OCI-M1 (cell line): ENCODE measurements around the gene ART1.
A peak's percentile ranks its signal among the peaks of the same experiment; 100 is the strongest.
"Not testable (repeated sequence)": the region's sequence is repeated elsewhere in the genome, so short reads cannot be mapped to it uniquely, and the experiment has no call there.

Experiments used
- DNase-seq: peaks from one replicate; lab custom pipeline; 2025; lab: John Stamatoyannopoulos, UW

The ART1 gene

GRCh38 chr11:3644817-3645235 is at the start of gene ART1:
Gene ART1 (plus strand): TSS chr11:3645128. CDS start chr11:3659214, 14,086 bp downstream.
- DNase-seq = peak; percentile 48

GRCh38 chr11:3597743-3598142 is 47.2 kb upstream of the ART1 start:
- DNase-seq = not testable (repeated sequence)

- not testable (repeated sequence) for DNase-seq
Measured at GRCh38 chr11:3600201-3600600, 44.7 kb upstream of the ART1 start.

GRCh38 chr11:3604167-3604566 is 40.8 kb upstream of the ART1 start:
- DNase-seq = peak; percentile 33

GRCh38 chr11:3605283-3605662 is 39.7 kb upstream of the ART1 start:
- no peak for DNase-seq

- DNase-seq = no peak
Measured at GRCh38 chr11:3605771-3606203, 39.1 kb upstream of the ART1 start.

- peak; percentile 81 for DNase-seq
Measured at GRCh38 chr11:3609416-3610265, 35.3 kb upstream of the ART1 start.

GRCh38 chr11:3610846-3611245 is 34.1 kb upstream of the ART1 start:
- no peak for DNase-seq

- DNase-seq = no peak
Measured at GRCh38 chr11:3611976-3612678, 32.8 kb upstream of the ART1 start.

- DNase-seq = peak; percentile 73
Measured at GRCh38 chr11:3613998-3614741, 30.8 kb upstream of the ART1 start.

GRCh38 chr11:3614742-3615171 is 30.2 kb upstream of the ART1 start:
- peak; percentile 79 for DNase-seq

- no peak for DNase-seq
Measured at GRCh38 chr11:3615998-3616397, 28.9 kb upstream of the ART1 start.

- no peak for DNase-seq
Measured at GRCh38 chr11:3616721-3617460, 28.0 kb upstream of the ART1 start.

- no peak for DNase-seq
Measured at GRCh38 chr11:3617990-3618389, 26.9 kb upstream of the ART1 start.

GRCh38 chr11:3622521-3622920 is 22.4 kb upstream of the ART1 start:
- DNase-seq = no peak

- DNase-seq = no peak
Measured at GRCh38 chr11:3623121-3623520, 21.8 kb upstream of the ART1 start.

GRCh38 chr11:3623767-3624458 is 21.0 kb upstream of the ART1 start:
- DNase-seq = no peak

- no peak for DNase-seq
Measured at GRCh38 chr11:3626250-3626960, 18.5 kb upstream of the ART1 start.

GRCh38 chr11:3627291-3627690 is 17.6 kb upstream of the ART1 start:
- DNase-seq = no peak

GRCh38 chr11:3631331-3631730 is 13.6 kb upstream of the ART1 start:
- DNase-seq = no peak
